ENCODE measurements around the gene NUP62.

The NUP62 gene

GRCh38 chr19:49866933-49867782 is 62.1 kb downstream of the NUP62 start, which contains the start of gene PNKP:
TSS of gene PNKP (minus strand) at chr19:49867576. CDS start at chr19:49867204, 372 bp downstream.
- no peak for TF ChIP-seq CTCF (IDR thresholded peaks at IDR 0.05)
- H3K27ac ChIP-seq = peak within 1 kb of the TSS; percentile 83 to 96
- DNase-seq (ENCODE audit: low spot score) = peak; percentile 96
- H3K4me3 ChIP-seq = peak within 1 kb of the TSS; percentile 88

GRCh38 chr19:49864890-49865289 is 64.4 kb downstream of the NUP62 start:
- DNase-seq (ENCODE audit: low spot score) = no peak
- Histone ChIP-seq H3K27ac (peak overlapping the region in 1 of 2 donors; percentile 56), H3K4me3 (peak overlapping the region; percentile 4)
- TF ChIP-seq CTCF (IDR thresholded peaks at IDR 0.05) = no peak

GRCh38 chr19:49863935-49864320 is 65.4 kb downstream of the NUP62 start:
- Histone ChIP-seq H3K27ac (no peak overlapping the region), H3K4me3 (no peak overlapping the region)
- no peak for DNase-seq (ENCODE audit: low spot score)
- TF ChIP-seq CTCF (IDR thresholded peaks at IDR 0.05) = no peak

- no peak for TF ChIP-seq CTCF (IDR thresholded peaks at IDR 0.05)
- DNase-seq (ENCODE audit: low spot score) = no peak
- Histone ChIP-seq H3K4me3 (no peak overlapping the region), H3K27ac (no peak overlapping the region)
These were observed 65.9 kb downstream of the NUP62 start for GRCh38 chr19:49863254-49863934.

GRCh38 chr19:49862391-49863253 is 66.7 kb downstream of the NUP62 start:
- no peak overlapping the region for H3K27ac ChIP-seq

More at GRCh38 chr19:49862391-49863253, 66.7 kb downstream of the NUP62 start:
- DNase-seq (ENCODE audit: low spot score) = no peak
- H3K4me3 ChIP-seq = no peak overlapping the region
- no peak for TF ChIP-seq CTCF (IDR thresholded peaks at IDR 0.05)
